Measurements from ENCODE around the gene USP15.

GRCh38 chr12:62400135-62400534 lies 139.9 kb downstream of the USP15 start:
- TF ChIP-seq CTCF (IDR thresholded peaks at IDR 0.05), result no peak
- no peak for TF ChIP-seq POLR2A (IDR thresholded peaks at IDR 0.05)

All from transverse colon (tissue), 3 donors.